Testis (tissue), 2 donors: ENCODE data around the gene CTDSPL.

Experiments used
- CTCF ChIP-seq, 3 experiments: fragments of 450-650 bp in 2 of 3; fragments of 200-600 bp in 1 of 3; sonication (generic) in 1 of 3; IDR thresholded peaks; one replicate each; pipeline ENCODE4 v1.5.1; 2016 to 2019; ENCODE audit warnings: antibody characterized with exemption in 3 of 3, mild to moderate bottlenecking in 2 of 3, moderate library complexity in 1 of 3
- POLR2A ChIP-seq: fragments of 450-650 bp; IDR thresholded peaks from one replicate; pipeline ENCODE4 v1.6.1; 2017; ENCODE audit warnings: antibody characterized with exemption, mild to moderate bottlenecking, moderate library complexity

- TF ChIP-seq CTCF (IDR thresholded peaks at IDR 0.05) (no peak), POLR2A (no peak)
Measured at GRCh38 chr3:38008191-38008701, 146.6 kb downstream of the CTDSPL start.
